Suprapubic skin (tissue), 4 donors: Measurements from ENCODE around the gene UCHL1. TPM values are rescaled to one million over a fixed set of nuclear protein-coding genes. Genes with fewer than 3 reads are reported as not detected.
"Not testable (repeated sequence)": the region's sequence is repeated elsewhere in the genome, so short reads cannot be mapped to it uniquely, and the experiment has no call there.

Experiments
- DNase-seq, 2 donors: peaks; one replicate each; pipeline ENCODE4 v3.0.0-alpha.2; 2019; ENCODE audit warnings: low spot score in 2 of 2
- H3K27ac ChIP-seq: fragments of 200-600 bp; sonication (generic); one replicate; pipeline ENCODE4 v1.5.1; 2019
- H3K27me3 ChIP-seq: fragments of 200-600 bp; sonication (generic); one replicate; pipeline ENCODE4 v1.5.1; 2019
- H3K36me3 ChIP-seq: fragments of 200-600 bp; sonication (generic); one replicate; pipeline ENCODE4 v1.5.1; 2019
- H3K4me1 ChIP-seq: fragments of 200-600 bp; sonication (generic); one replicate; pipeline ENCODE4 v1.5.1; 2019
- H3K4me3 ChIP-seq: fragments of 200-600 bp; sonication (generic); one replicate; pipeline ENCODE4 v1.5.1; 2019; ENCODE audit warnings: mild to moderate bottlenecking
- H3K9me3 ChIP-seq: fragments of 200-600 bp; sonication (generic); one replicate; pipeline ENCODE4 v1.5.1; 2019
- CTCF ChIP-seq, 2 donors: fragments of 200-600 bp in 1 of 2; fragments of 450-650 bp in 1 of 2; sonication (generic) in 1 of 2; IDR thresholded peaks; one replicate each; pipeline ENCODE4 v1.5.1; 2016 to 2019; ENCODE audit warnings: antibody characterized with exemption in 2 of 2, mild to moderate bottlenecking in 1 of 2, moderate library complexity in 1 of 2
- EP300 ChIP-seq: sonication (generic); formaldehyde crosslinking; IDR thresholded peaks from one replicate; pipeline ENCODE4 v1.6.1; 2017; ENCODE audit warnings: antibody characterized with exemption
- POLR2A ChIP-seq, 2 donors: fragments of 450-650 bp; IDR thresholded peaks; one replicate each; pipeline ENCODE4 v1.6.1; 2017; ENCODE audit warnings: antibody characterized with exemption in 2 of 2, mild to moderate bottlenecking in 2 of 2, moderate library complexity in 2 of 2
- POLR2AphosphoS5 ChIP-seq, 3 donors: sonication (generic); formaldehyde crosslinking; IDR thresholded peaks; one replicate each; pipeline ENCODE4 v1.6.1; 2017; ENCODE audit warnings: antibody characterized with exemption in 3 of 3
- WGBS: methylation state at CpG from one replicate; pipeline ENCODE4 v1.1.5; 2018; 5-methylcytosine and 5-hydroxymethylcytosine counted together
- total RNA-seq, 4 donors: library from RNA; depleted of rRNA; stranded (reverse); fragments of >200 nt; gene quantifications; one replicate each; pipeline ENCODE4 v1.1.0, GENCODE V29; 2016

Gene UCHL1
- total RNA-seq, 4 donors from 2014 or later: 2.1 to 13.8 (median 4.8) TPM

- Histone ChIP-seq H3K9me3 (no peaks in the 10 kb centered on the region), H3K27ac (no peak overlapping the region), H3K36me3 (no peaks in the 10 kb centered on the region), H3K4me3 (no peak overlapping the region), H3K4me1 (no peaks in the 10 kb centered on the region), H3K27me3 (no peaks in the 10 kb centered on the region)
- 87% methylated on average over 3 of the region's 3 CpGs for WGBS
- TF ChIP-seq POLR2AphosphoS5 (IDR thresholded peaks at IDR 0.05) (no peak), POLR2A (IDR thresholded peaks at IDR 0.05) (no peak), EP300 (no peak), CTCF (IDR thresholded peaks at IDR 0.05) (no peak)
- no peak for DNase-seq
Measured at GRCh38 chr4:41305476-41305875, 48.7 kb downstream of the UCHL1 start.

GRCh38 chr4:41307638-41308037 is 50.9 kb downstream of the UCHL1 start:
- DNase-seq: no peak
- no peaks in the 10 kb centered on the region for H3K27me3 ChIP-seq
- no peaks in the 10 kb centered on the region for H3K4me1 ChIP-seq
- WGBS: 80% methylated on average over 1 of the region's 1 CpG
- TF ChIP-seq POLR2A (IDR thresholded peaks at IDR 0.05) (no peak), POLR2AphosphoS5 (IDR thresholded peaks at IDR 0.05) (no peak)
- no peak overlapping the region for H3K27ac ChIP-seq
- H3K4me3 ChIP-seq: no peak overlapping the region
- H3K36me3 ChIP-seq: no peaks in the 10 kb centered on the region
- H3K9me3 ChIP-seq: no peaks in the 10 kb centered on the region

GRCh38 chr4:41308398-41308797 is 51.7 kb downstream of the UCHL1 start:
- Histone ChIP-seq H3K4me3 (no peak overlapping the region), H3K27me3 (no peaks in the 10 kb centered on the region), H3K27ac (no peak overlapping the region), H3K9me3 (no peaks in the 10 kb centered on the region), H3K36me3 (no peaks in the 10 kb centered on the region), H3K4me1 (no peaks in the 10 kb centered on the region)
- 89% methylated on average over 2 of the region's 2 CpGs for WGBS
- TF ChIP-seq CTCF (IDR thresholded peaks at IDR 0.05): no peak
- no peak for TF ChIP-seq EP300
- no peak for TF ChIP-seq POLR2A (IDR thresholded peaks at IDR 0.05)
- TF ChIP-seq POLR2AphosphoS5 (IDR thresholded peaks at IDR 0.05): no peak
- no peak for DNase-seq

- not testable (repeated sequence) for H3K4me1 ChIP-seq, H3K4me3 ChIP-seq, H3K9me3 ChIP-seq, H3K36me3 ChIP-seq, H3K27me3 ChIP-seq, H3K27ac ChIP-seq, DNase-seq
- 93% methylated on average over 14 of the region's 14 CpGs for WGBS
Measured at GRCh38 chr4:41315426-41315825, 58.7 kb downstream of the UCHL1 start.

- no peak overlapping the region for H3K27ac ChIP-seq
- DNase-seq: no peak
- H3K36me3 ChIP-seq: no peaks in the 10 kb centered on the region
- peaks cover 9% of the 10 kb centered on the region for H3K4me1 ChIP-seq
- 81% methylated on average over 1 of the region's 1 CpG for WGBS
- no peak overlapping the region for H3K4me3 ChIP-seq
- TF ChIP-seq POLR2AphosphoS5 (IDR thresholded peaks at IDR 0.05): no peak
- TF ChIP-seq CTCF (IDR thresholded peaks at IDR 0.05): no peak
- TF ChIP-seq EP300: no peak
- no peak for TF ChIP-seq POLR2A (IDR thresholded peaks at IDR 0.05)
- H3K27me3 ChIP-seq: no peaks in the 10 kb centered on the region
- no peaks in the 10 kb centered on the region for H3K9me3 ChIP-seq
Measured at GRCh38 chr4:41315862-41316261, 59.1 kb downstream of the UCHL1 start.

Other genes starting within 250 kb of the UCHL1 start
- gene APBB2, start 42.4 kb upstream of the UCHL1 start, total RNA-seq: 10 to 100 TPM; 42.4 to 95.8 (median 51.3) TPM